ENCODE data around the gene ANXA6.
A peak's percentile ranks its signal among the peaks of the same experiment; 100 is the strongest.

Gene ANXA6

GRCh38 chr5:151154931-151155774 is 2.4 kb downstream of the ANXA6 start:
- peak in 1 of 2 donors; percentile 48 for DNase-seq (ENCODE audit: low read depth in 2 of 2, low spot score in 1 of 2)

DNA sequence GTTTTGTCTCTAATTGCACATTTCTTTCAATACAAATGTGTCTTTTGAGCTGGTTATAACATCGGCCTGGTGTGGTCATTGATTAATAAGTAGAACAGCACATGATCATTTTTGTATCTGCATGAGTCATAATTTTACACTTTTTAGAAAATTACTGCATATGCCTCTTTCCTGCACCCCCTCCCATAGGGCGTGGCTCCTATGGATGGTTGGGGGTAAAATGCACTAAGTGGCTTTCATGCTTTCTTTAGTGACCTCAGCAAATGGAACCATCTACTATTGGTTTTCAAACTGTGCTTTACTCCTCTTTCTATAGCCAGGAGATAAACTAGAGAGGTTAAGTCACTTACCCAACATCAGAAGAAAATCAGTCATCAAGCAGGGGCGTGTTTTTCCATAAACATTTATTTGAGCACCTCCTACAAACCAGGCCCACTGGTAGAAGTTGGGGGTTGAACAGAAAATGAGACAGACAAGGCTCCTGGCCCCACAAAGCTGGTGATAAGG is 3.8 kb downstream of the ANXA6 start:
- DNase-seq (ENCODE audit: low read depth in 2 of 2, low spot score in 1 of 2), result no peak

DNA sequence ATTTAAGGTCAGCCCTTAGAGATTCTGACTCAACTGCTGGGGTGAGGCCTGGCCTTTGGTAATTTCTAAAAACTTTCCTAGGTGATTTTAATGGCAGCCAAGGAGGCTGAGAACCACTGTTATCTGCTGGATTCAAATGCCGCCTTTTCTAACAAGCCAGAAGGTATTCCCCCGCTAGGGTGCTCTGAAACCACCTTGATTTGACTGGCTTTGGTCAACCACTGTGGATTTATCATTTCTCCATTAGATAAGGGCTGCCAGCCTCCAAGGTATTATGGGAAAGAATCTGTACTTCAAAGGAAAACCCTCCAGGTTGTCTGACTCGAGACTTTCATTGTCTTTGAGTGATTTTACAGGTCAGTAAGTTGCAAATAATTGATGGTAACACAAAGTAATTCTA is 4.3 kb downstream of the ANXA6 start:
- DNase-seq (ENCODE audit: low read depth in 2 of 2, low spot score in 1 of 2), result no peak

DNA sequence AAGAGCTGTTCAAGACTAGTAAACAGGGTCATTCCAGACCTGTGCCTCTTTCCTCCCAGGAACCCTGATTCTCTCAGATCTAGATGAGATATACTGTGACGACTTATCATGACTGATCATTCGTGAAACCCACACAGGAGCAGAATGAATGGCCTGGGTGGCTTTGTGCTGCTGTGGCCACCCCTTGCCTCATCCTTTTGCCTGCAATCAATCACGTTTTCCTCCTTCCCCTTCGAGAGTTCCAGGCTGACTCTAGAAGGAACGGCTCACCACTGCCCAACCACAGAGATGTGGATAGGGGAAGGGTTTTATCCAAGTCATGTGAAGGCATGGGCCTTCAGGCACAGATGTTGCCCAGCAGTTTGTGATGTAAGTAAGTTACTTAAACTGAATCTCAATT is 5.8 kb downstream of the ANXA6 start:
- DNase-seq (ENCODE audit: low read depth in 2 of 2, low spot score in 1 of 2), result no peak

GRCh38 chr5:151151263-151151660 is 6.3 kb downstream of the ANXA6 start:
- DNase-seq (ENCODE audit: low read depth in 2 of 2, low spot score in 1 of 2), result no peak

DNA sequence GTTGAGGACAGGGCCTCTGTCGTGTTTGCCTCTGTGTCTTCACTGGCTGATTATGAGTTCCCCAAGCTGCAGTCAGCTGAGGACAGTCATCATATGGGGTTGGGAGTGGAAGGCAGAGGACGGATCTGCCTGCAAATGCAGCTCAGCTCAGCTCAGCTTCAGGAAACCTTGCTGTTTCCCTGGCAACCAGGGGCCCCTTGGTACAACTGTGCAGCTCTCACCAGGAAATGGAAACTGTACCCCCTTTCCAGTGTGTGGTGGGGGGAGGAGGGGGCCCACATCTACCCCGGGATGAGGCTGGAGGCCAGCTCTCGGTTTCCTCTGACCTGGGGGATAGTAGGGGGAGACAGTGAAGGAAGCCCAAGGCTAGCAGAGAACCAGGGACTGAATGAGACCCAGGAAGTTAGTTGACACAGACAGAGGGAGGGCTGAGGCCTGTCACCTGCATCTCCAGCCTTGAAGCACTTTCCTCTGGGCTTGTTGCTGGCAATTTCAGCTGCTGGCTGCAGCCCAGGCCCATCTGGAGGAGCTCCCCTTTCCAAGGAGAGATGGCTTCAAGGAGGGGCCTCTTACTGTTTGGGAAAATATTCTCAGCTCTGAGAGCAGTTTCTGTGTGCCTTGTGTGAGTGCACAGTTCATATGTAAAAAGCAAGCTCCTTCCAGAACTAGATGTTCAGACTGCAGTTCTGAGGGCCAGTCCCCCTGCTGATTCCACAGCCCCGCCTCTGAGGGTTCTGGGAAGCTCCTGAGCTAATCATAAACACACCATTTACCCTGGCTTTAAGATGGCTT is 6.9 kb downstream of the ANXA6 start:
- DNase-seq (ENCODE audit: low read depth in 2 of 2, low spot score in 1 of 2), result peak; percentile 53 to 58

DNA sequence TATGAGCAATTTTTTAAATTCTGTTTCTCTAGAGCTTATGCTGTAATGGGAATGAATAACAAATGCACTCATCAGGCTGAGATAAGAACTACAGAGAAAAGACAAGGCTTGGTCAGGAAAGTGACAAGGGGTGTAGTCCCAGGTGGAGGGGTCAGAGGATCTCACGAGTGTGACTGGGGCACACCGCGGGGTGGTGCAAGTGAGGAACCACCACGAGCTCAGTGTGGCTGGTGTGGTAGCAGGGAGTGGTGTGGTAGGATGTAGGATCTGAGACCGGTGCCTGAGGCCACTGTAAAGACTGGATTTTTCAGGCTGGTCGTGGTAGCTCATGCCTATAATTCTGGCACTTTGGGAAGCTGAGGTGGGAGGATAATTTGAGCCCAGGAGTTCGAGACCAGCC is 9.0 kb downstream of the ANXA6 start:
- no peak for DNase-seq (ENCODE audit: low read depth in 2 of 2, low spot score in 1 of 2)

DNA sequence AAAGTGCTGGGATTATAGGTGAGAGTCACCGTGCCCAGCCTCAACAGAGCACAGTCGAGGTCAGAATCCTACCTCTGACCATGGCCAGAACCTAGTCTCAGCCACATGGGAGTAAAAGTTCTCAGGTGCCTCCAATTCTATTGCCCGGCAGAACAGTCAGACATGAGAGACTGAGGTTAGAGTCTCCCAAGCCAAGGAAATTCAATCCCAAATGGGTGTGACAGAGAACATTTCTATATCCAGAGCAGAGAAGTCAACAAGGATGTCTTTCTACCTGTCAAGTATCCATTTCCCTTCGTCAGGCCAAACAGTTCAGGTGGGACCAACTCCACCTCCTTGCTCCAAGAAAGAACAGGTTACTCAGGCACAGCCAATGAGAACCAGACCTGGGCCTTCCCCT is 10.5 kb downstream of the ANXA6 start:
- no peak for DNase-seq (ENCODE audit: low read depth in 2 of 2, low spot score in 1 of 2)

DNA sequence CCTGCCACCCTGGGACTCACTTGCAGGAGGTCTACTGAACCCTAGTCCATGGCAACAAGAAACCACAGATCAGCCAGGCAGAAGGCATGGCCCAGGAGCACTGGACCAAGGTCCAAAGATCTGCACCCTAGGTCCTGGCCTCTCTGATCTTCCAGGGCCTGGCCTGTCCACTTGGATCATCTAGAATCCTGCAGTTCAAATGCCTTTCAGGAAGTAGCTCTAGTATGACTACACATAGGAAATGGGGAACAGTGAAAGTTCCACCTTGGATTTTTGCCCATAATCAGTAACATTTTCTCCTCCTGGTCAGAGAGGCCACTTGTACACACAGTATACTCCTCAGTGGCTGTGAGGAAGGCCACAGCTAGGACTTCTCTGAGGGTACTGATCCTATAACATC is 11.5 kb downstream of the ANXA6 start:
- DNase-seq (ENCODE audit: low read depth in 2 of 2, low spot score in 1 of 2), result no peak

DNA sequence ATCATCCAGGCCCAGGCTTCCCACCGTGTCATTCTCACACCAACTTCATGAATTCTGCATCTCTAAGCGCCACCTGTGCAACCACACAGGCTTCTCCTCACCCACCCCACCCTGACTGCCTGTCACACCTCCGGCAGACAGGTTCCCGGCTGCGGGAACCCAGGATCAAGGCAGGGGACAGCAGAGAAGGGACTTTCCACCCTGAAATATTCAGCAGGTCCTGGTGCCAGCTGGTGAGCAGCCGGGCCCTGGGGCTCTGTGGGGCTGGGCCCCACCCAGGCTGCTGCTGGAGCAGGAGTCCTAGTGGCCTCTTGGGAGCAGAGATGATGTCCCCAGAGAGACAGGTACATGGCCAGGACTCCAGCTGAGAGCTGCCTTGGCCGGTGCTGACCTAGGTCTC is 12.7 kb downstream of the ANXA6 start:
- no peak for DNase-seq (ENCODE audit: low read depth in 2 of 2, low spot score in 1 of 2)

GRCh38 chr5:151144275-151144674 is 13.3 kb downstream of the ANXA6 start:
- DNase-seq (ENCODE audit: low read depth in 2 of 2, low spot score in 1 of 2), result no peak

GRCh38 chr5:151143645-151144044 is 13.9 kb downstream of the ANXA6 start:
- DNase-seq (ENCODE audit: low read depth in 2 of 2, low spot score in 1 of 2), result no peak

DNA sequence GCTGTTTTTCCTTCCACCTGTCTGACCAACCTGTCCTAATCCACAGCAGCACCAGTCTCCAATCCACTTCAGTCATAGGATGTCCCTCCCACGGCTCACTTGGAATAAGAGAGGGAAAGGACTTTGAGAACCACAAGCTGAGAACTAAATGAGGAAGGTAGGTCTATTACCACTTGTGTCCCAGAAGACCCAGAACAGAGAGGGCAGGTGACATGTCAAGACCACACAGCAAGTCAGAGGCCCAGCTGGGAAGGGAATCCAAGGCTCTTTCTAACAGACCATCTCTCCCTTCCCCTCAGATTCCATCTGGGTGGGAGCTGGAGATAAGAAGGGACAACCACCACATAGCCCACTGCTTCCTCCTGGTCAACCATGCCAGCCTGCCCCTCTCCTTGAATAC is 14.6 kb downstream of the ANXA6 start:
- DNase-seq (ENCODE audit: low read depth in 2 of 2, low spot score in 1 of 2), result no peak

- DNase-seq (ENCODE audit: low read depth in 2 of 2, low spot score in 1 of 2), result peak in 1 of 2 donors; percentile 35
These were observed 16.0 kb downstream of the ANXA6 start for GRCh38 chr5:151141535-151141934.

- no peak for DNase-seq (ENCODE audit: low read depth in 2 of 2, low spot score in 1 of 2)
These were observed 16.7 kb downstream of the ANXA6 start for GRCh38 chr5:151140686-151141459.

DNA sequence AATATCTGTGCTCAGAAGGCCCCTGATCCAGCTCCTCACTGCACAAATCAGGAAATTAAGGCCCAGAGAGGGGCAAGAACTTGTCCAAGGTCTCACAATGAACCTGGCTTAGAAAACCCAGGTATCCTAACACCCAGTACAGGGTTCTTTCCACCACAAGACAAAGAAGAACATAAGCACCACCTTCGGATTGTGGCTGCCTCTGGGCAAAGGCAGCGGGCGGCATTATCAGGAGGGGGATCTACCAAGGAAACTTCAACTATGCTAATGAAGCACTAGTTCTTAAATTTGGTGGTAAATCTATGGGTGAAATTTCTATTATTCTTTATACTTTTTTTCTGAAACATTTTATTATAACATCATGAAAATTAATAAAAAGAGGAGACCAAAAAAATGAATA is 17.9 kb downstream of the ANXA6 start:
- DNase-seq (ENCODE audit: low read depth in 2 of 2, low spot score in 1 of 2), result no peak

DNA sequence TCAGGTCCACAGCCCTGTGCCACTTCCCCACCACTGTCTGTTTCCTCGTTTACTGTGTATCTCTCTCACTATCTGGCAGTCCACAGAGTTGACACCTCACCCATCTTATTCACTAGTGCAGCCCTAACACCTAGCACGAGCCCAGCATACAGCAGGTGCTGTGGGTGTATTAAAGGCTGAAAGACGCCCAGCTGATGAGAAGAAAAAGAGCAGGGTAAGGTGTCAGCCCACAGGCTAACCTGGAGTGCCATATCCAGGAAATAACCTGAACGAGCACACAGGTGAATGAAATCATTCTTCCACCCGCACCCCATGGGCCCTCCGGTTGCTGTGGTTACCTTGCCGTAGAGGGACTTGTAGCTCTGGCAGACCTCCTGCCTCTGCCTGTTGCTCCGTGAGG is 18.6 kb downstream of the ANXA6 start:
- no peak for DNase-seq (ENCODE audit: low read depth in 2 of 2, low spot score in 1 of 2)

DNA sequence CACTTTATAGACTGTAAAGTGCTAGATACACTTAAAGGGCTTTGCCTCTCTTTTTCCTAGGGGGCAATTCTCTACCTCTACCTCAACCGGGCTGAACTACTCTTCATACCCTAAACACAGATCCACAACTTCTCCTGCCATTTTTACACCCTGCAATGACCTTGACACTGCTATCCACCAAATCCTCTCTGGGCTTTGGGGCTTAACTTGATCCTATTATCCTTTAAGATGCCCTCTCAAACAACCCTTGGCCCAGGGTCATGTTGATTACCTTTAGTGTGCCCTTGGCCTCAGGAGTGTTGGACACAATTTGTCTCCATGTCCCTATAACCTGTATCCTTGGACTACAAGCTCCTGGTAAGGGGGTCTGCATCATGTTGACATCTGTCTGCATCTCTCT is 19.5 kb downstream of the ANXA6 start:
- no peak for DNase-seq (ENCODE audit: low read depth in 2 of 2, low spot score in 1 of 2)

- DNase-seq (ENCODE audit: low read depth in 2 of 2, low spot score in 1 of 2), result no peak
These were observed 20.3 kb downstream of the ANXA6 start for GRCh38 chr5:151137067-151137825.

- DNase-seq (ENCODE audit: low read depth in 2 of 2, low spot score in 1 of 2), result no peak
These were observed 23.4 kb downstream of the ANXA6 start for GRCh38 chr5:151134228-151134627.

- DNase-seq (ENCODE audit: low read depth in 2 of 2, low spot score in 1 of 2), result no peak
These were observed 24.6 kb downstream of the ANXA6 start for GRCh38 chr5:151132963-151133362.

Measured in stimulated activated CD8-positive, alpha-beta memory T cell treated with anti-CD3 and anti-CD28 coated beads, Interleukin-4, amount 100 ng/mL, for 1 hour (primary cell).